ENCODE measurements around the gene AFAP1. TPM values are rescaled to one million over a fixed set of nuclear protein-coding genes. Genes with fewer than 3 reads are reported as not detected.

AFAP1 gene
- total RNA-seq, 1 donor from 2014 or later, result 31.9 TPM

DNA sequence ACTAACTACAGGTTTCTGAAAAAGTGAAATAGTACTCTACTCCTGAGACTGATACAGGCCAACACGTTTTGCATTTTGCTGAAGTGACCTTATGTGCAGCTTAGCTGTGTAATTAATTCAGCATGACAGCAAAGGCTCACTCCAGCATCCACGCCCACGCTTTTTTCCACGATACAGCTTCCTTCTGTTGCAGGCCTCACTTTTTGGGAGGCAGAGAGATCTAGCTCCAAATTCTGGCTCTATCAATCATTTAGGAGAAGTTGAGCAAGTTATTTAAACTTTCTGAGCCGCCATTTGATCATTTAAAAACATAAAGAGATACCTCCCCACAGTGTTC is 160.3 kb downstream of the AFAP1 start:
- no peaks in the 10 kb centered on the region for H3K9me3 Mint-ChIP-seq (ENCODE audit: low read depth)
- H3K4me3 Mint-ChIP-seq (ENCODE audit: low read depth), result no peak overlapping the region
- H3K27ac Mint-ChIP-seq, result no peak overlapping the region
- no peak for DNase-seq (ENCODE audit: low spot score, unreplicated experiment)
- H3K36me3 Mint-ChIP-seq (ENCODE audit: insufficient read depth), result peaks cover 23% of the 10 kb centered on the region
- no peaks in the 10 kb centered on the region for H3K27me3 Mint-ChIP-seq
- TF ChIP-seq CTCF (IDR thresholded peaks at IDR 0.05; ENCODE audit: unreplicated experiment), result no peak
- peaks cover 4% of the 10 kb centered on the region for H3K4me1 Mint-ChIP-seq (ENCODE audit: low read depth)

DNA sequence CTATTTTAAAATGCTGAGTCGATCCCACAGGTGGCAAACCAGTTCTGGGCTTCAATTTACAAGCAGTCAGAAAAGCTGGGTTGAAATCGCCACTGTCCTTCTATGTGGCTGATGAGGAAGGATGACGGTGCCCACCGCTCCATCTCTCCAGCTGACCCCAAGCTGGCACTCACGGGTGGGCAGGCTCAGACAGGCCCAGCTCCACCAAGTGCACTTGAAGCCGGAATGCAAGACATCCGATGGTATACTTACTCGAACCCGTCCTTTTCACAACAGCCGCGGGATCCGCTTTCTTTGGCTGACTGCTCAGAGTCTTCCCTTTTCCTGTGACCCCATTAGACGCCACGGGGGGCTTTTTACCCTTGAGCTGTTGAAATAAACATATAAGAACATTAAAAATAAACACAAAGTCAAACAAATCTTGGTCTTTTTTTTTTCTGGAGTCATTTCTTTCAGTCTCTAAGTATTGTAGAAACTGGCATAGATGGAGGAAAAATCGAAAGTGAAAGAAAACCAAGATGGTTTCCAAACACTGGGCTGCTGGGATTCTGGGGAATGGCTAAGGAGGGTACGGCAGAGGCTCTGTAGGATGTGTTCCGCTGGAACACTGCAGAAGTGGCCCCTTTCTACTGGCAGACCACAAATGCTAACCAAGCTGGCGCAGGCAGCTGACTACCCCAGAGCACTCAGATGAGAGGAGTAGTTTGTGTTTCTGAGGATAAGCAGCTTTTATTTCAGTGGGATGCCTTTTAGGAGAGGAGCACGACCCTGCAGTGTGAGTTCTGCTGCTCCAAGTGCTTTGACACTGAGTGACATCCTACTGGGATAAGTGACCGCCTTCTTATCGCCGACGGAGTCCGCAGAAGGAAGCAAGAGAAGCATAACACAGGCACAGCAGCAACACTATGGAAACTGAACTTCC is 160.9 kb downstream of the AFAP1 start:
- H3K27me3 Mint-ChIP-seq, result no peaks in the 10 kb centered on the region
- peaks cover 23% of the 10 kb centered on the region for H3K36me3 Mint-ChIP-seq (ENCODE audit: insufficient read depth)
- TF ChIP-seq CTCF (IDR thresholded peaks at IDR 0.05; ENCODE audit: unreplicated experiment), result no peak
- H3K4me3 Mint-ChIP-seq (ENCODE audit: low read depth), result no peak overlapping the region
- H3K4me1 Mint-ChIP-seq (ENCODE audit: low read depth), result peaks cover 4% of the 10 kb centered on the region
- DNase-seq (ENCODE audit: low spot score, unreplicated experiment), result no peak
- no peak overlapping the region for H3K27ac Mint-ChIP-seq
- no peaks in the 10 kb centered on the region for H3K9me3 Mint-ChIP-seq (ENCODE audit: low read depth)

- no peak overlapping the region for H3K4me3 Mint-ChIP-seq (ENCODE audit: low read depth)
- no peak overlapping the region for H3K27ac Mint-ChIP-seq
- DNase-seq (ENCODE audit: low spot score, unreplicated experiment), result no peak
- H3K36me3 Mint-ChIP-seq (ENCODE audit: insufficient read depth), result peaks cover 27% of the 10 kb centered on the region
- no peaks in the 10 kb centered on the region for H3K27me3 Mint-ChIP-seq
- peaks cover 4% of the 10 kb centered on the region for H3K4me1 Mint-ChIP-seq (ENCODE audit: low read depth)
- H3K9me3 Mint-ChIP-seq (ENCODE audit: low read depth), result no peaks in the 10 kb centered on the region
- no peak for TF ChIP-seq CTCF (IDR thresholded peaks at IDR 0.05; ENCODE audit: unreplicated experiment)
Measured at GRCh38 chr4:7777871-7778509, 161.7 kb downstream of the AFAP1 start.

- Mint-ChIP-seq H3K27me3 (no peaks in the 10 kb centered on the region), H3K4me3 (ENCODE audit: low read depth) (no peak overlapping the region), H3K9me3 (ENCODE audit: low read depth) (no peaks in the 10 kb centered on the region), H3K4me1 (ENCODE audit: low read depth) (peaks cover 4% of the 10 kb centered on the region), H3K27ac (no peak overlapping the region), H3K36me3 (ENCODE audit: insufficient read depth) (peaks cover 32% of the 10 kb centered on the region)
- no peak for TF ChIP-seq CTCF (IDR thresholded peaks at IDR 0.05; ENCODE audit: unreplicated experiment)
- DNase-seq (ENCODE audit: low spot score, unreplicated experiment), result no peak
Measured at GRCh38 chr4:7777017-7777710, 162.5 kb downstream of the AFAP1 start.

- Mint-ChIP-seq H3K27me3 (no peaks in the 10 kb centered on the region), H3K4me3 (ENCODE audit: low read depth) (no peak overlapping the region), H3K27ac (peak overlapping the region; percentile 13), H3K36me3 (ENCODE audit: insufficient read depth) (peaks cover 27% of the 10 kb centered on the region), H3K4me1 (ENCODE audit: low read depth) (peaks cover 4% of the 10 kb centered on the region), H3K9me3 (ENCODE audit: low read depth) (no peaks in the 10 kb centered on the region)
- no peak for TF ChIP-seq CTCF (IDR thresholded peaks at IDR 0.05; ENCODE audit: unreplicated experiment)
- DNase-seq (ENCODE audit: low spot score, unreplicated experiment), result no peak
Measured at GRCh38 chr4:7775396-7775795, 164.3 kb downstream of the AFAP1 start.
